GM12878 (cell line): ENCODE data around the gene CELF2. TPM values are rescaled to one million over a fixed set of nuclear protein-coding genes. Genes with fewer than 3 reads are reported as not detected.
A peak's percentile ranks its signal among the peaks of the same experiment; 100 is the strongest.

Source experiments
- ATAC-seq: fragments of 200-7000 bp; cut with Tn5 transposase; 3 replicates; pipeline ENCODE4 v1.9.1; 2020; ENCODE audit warnings: mild to moderate bottlenecking, moderate library complexity
- BruUV-seq: library from RNA; stranded (reverse); fragments of 400-500 nt; replicated peaks from 2 replicates; lab custom pipeline; 2021; lab: Mats Ljungman, UMichigan
- CTCF ChIA-PET: fragments of 300-600 bp; sonication (Branson Sonifier 250); formaldehyde crosslinking; extraction: SDS; loops from one replicate; lab custom pipeline; 2021; ENCODE audit warnings: inconsistent platforms; lab: Yijun Ruan, JAX
- POLR2A ChIA-PET: fragments of 350-600 bp; formaldehyde crosslinking; extraction: SDS; loops from one replicate; lab custom pipeline; 2021; ENCODE audit warnings: inconsistent platforms; lab: Charles Lee
- RAD21 ChIA-PET: fragments of 300-600 bp; sonication (Branson Sonifier 250); formaldehyde crosslinking; loops from one replicate; lab custom pipeline; 2023; ENCODE audit warnings: antibody characterized with exemption; ENCODE audit not compliant: unreplicated experiment; lab: Charles Lee
- SMC1A ChIA-PET: fragments of 300-600 bp; sonication (Branson Sonifier 250); formaldehyde crosslinking; loops from one replicate; lab custom pipeline; 2023; ENCODE audit not compliant: unreplicated experiment, uncharacterized antibody; lab: Charles Lee
- DNase-seq: peaks from one replicate; pipeline ENCODE4 v3.0.0-alpha.2; 2011; ENCODE audit warnings: low read depth, low spot score
- FAIRE-seq: peaks from 3 replicates; lab custom pipeline; 2011; peaks lifted over from hg19 to GRCh38; lab: Jason Lieb, UNC
- H2AFZ ChIP-seq: 2 replicates; pipeline ENCODE4 v1.6.0; 2011; ENCODE audit warnings: low read depth, low read length, control low read depth; ENCODE audit not compliant: control insufficient read depth
- H3K27ac ChIP-seq: 2 replicates; pipeline ENCODE4 v1.5.1; 2011; ENCODE audit warnings: control low read depth; ENCODE audit not compliant: control insufficient read depth, insufficient read depth
- H3K27me3 ChIP-seq, 2 experiments: replicated peaks in 1 of 2; 2 replicates each; pipeline versions ENCODE4 v1.6.0 to v1.6.1; 2011; ENCODE audit warnings: low read length in 1 of 2; ENCODE audit not compliant: control insufficient read depth in 2 of 2, insufficient read depth in 2 of 2
- H3K36me3 ChIP-seq, 2 experiments: 2 replicates each; pipeline ENCODE4 v1.5.1; 2011; ENCODE audit warnings: low read length in 1 of 2; ENCODE audit not compliant: control insufficient read depth in 2 of 2, insufficient read depth in 2 of 2
- H3K4me1 ChIP-seq: 2 replicates; pipeline ENCODE4 v1.6.1; 2011; ENCODE audit warnings: mild to moderate bottlenecking, low read length, moderate library complexity, mixed read lengths; ENCODE audit not compliant: control insufficient read depth, insufficient read depth
- H3K4me2 ChIP-seq: 2 replicates; pipeline ENCODE4 v1.6.0; 2011; ENCODE audit warnings: control low read depth; ENCODE audit not compliant: control insufficient read depth, insufficient read depth
- H3K4me3 ChIP-seq: fragments of 200-600 bp; sonication (generic); 2 replicates; pipeline ENCODE4 v1.5.1; 2016
- H3K79me2 ChIP-seq: 2 replicates; pipeline ENCODE4 v1.6.0; 2011; ENCODE audit warnings: low read length; ENCODE audit not compliant: control insufficient read depth, insufficient read depth
- H3K9ac ChIP-seq: 2 replicates; pipeline ENCODE4 v1.8.0; 2011; ENCODE audit warnings: low read length, control low read depth, mixed read lengths; ENCODE audit not compliant: control insufficient read depth, insufficient read depth
- H3K9me3 ChIP-seq: replicated peaks from 3 replicates; pipeline ENCODE4 v1.5.1; 2011; ENCODE audit warnings: mild to moderate bottlenecking, low read length; ENCODE audit not compliant: control insufficient read depth, insufficient read depth
- H4K20me1 ChIP-seq: 2 replicates; pipeline ENCODE4 v1.6.0; 2011; ENCODE audit not compliant: control insufficient read depth, insufficient read depth
- E2F4 ChIP-seq: IDR thresholded peaks from 2 replicates; pipeline ENCODE4 v1.6.1; 2012; ENCODE audit warnings: low read depth, low read length, improper control_type of control experiment
- EP300 ChIP-seq, 2 experiments: fragments of 150-350 bp in 1 of 2; IDR thresholded peaks; 2 replicates each; pipeline ENCODE4 v1.6.1; 2011 to 2012; ENCODE audit warnings: low read depth in 2 of 2, low read length in 2 of 2, borderline replicate concordance in 1 of 2, improper control_type of control experiment in 1 of 2, inconsistent platforms in 1 of 2; ENCODE audit not compliant: control insufficient read depth in 1 of 2
- EZH2 ChIP-seq: IDR thresholded peaks from 2 replicates; pipeline ENCODE4 v1.6.1; 2012; ENCODE audit warnings: low read depth, mild to moderate bottlenecking, control low read depth, inconsistent platforms, low read length, borderline replicate concordance; ENCODE audit not compliant: control insufficient read depth
- HDAC6 ChIP-seq: fragments of 200-600 bp; sonication (generic); IDR thresholded peaks from one replicate; pipeline ENCODE4 v1.8.0; 2017; ENCODE audit warnings: antibody characterized with exemption; ENCODE audit not compliant: unreplicated experiment
- IRF4 ChIP-seq: IDR thresholded peaks from 2 replicates; pipeline ENCODE4 v1.6.1; 2011; ENCODE audit warnings: low read depth, low read length
- JUNB ChIP-seq: IDR thresholded peaks from 2 replicates; pipeline ENCODE4 v1.6.1; 2016; ENCODE audit warnings: antibody characterized with exemption, mild to moderate bottlenecking
- KAT2A ChIP-seq: conservative IDR thresholded peaks from 2 replicates; pipeline ENCODE4 v1.6.1; 2011; ENCODE audit warnings: low read depth, low read length; ENCODE audit not compliant: control insufficient read depth
- MTA2 ChIP-seq: fragments of 450-650 bp; IDR thresholded peaks from 2 replicates; pipeline ENCODE4 v1.6.1; 2016; ENCODE audit warnings: low read depth, mild to moderate bottlenecking, moderate library complexity
- POU2F2 ChIP-seq: IDR thresholded peaks from 3 replicates; pipeline ENCODE4 v1.6.1; 2011; ENCODE audit warnings: low read depth, mild to moderate bottlenecking, low read length, borderline replicate concordance
- RB1 ChIP-seq: fragments of 450-650 bp; formaldehyde crosslinking; IDR thresholded peaks from 2 replicates; pipeline ENCODE4 v1.6.1; 2017; ENCODE audit warnings: mild to moderate bottlenecking, borderline replicate concordance
- SMAD1 ChIP-seq: fragments of 450-650 bp; IDR thresholded peaks from 2 replicates; pipeline ENCODE4 v1.6.1; 2018; ENCODE audit warnings: mild to moderate bottlenecking, low read depth; ENCODE audit not compliant: partially characterized antibody
- TAF1 ChIP-seq: IDR thresholded peaks from 2 replicates; pipeline ENCODE4 v1.6.1; 2011; ENCODE audit warnings: mild to moderate bottlenecking, low read depth, low read length, borderline replicate concordance
- WRNIP1 ChIP-seq: IDR thresholded peaks from 2 replicates; pipeline ENCODE4 v1.6.1; 2011; ENCODE audit warnings: low read depth, low read length, improper control_type of control experiment, borderline replicate concordance
- WGBS: methylation state at CpG from one replicate; pipeline ENCODE4 v1.1.6; 2016; ENCODE audit warnings: low lambda C conversion rate; ENCODE audit not compliant: insufficient replicate concordance, insufficient coverage; ENCODE audit errors: missing lambda C conversion rate; 5-methylcytosine and 5-hydroxymethylcytosine counted together
- in situ Hi-C: fragments of 300-500 bp; cut with MboI; formaldehyde crosslinking; loops from 9 replicates; pipeline ENCODE4 v1.14.3; 2018; ENCODE audit warnings: mixed read lengths
- intact Hi-C: fragments of 100-400 bp; cut with micrococcal nuclease; formaldehyde crosslinking; loops from one replicate; pipeline ENCODE4 v1.14.2; 2022; ENCODE audit not compliant: unreplicated experiment
- polyA plus RNA-seq, 11 experiments: library from polyadenylated mRNA; depleted of rRNA in 4 of 11; unstranded in 6 of 11; stranded (reverse) in 5 of 11; fragments of >200 nt; fragmentation: Nextera tagmentation in 4 of 11; fragmentation: Illumina TruSeq in 1 of 11; extraction: Ambion mirVana in 4 of 11; extraction: Trizol in 1 of 11; gene quantifications; 1 replicate in 1 of 11; 2 replicates in 10 of 11; pipeline versions ENCODE4 v1.2.1 to v1.2.3, GENCODE V29; 2011 to 2016; ENCODE audit warnings: inconsistent platforms in 2 of 11, missing spikeins in 2 of 11, low read depth in 1 of 11
- total RNA-seq, 4 experiments: library from RNA; depleted of rRNA in 3 of 4; stranded (reverse); fragments of >200 nt in 3 of 4; fragmentation: Illumina TruSeq in 1 of 4; extraction: Trizol in 1 of 4; gene quantifications; 2 replicates each; pipeline versions ENCODE4 v1.2.1 to v1.2.3, GENCODE V29; 2013 to 2021
- TF ChIP-seq, protein P1 (sequence below): fragments of 450-650 bp; IDR thresholded peaks from 2 replicates; pipeline ENCODE4 v1.6.1; 2018; ENCODE audit warnings: borderline replicate concordance, mild to moderate bottlenecking; ENCODE audit not compliant: partially characterized antibody
- TF ChIP-seq, protein P2 (sequence below): fragments of 450-650 bp; formaldehyde crosslinking; IDR thresholded peaks from 2 replicates; pipeline ENCODE4 v1.4.0; 2022; ENCODE audit warnings: mild to moderate bottlenecking, moderate library complexity

The CELF2 gene
- total and polyA plus RNA-seq, 10 of the 15 experiments (the other 5 are each of a cell fraction or from before 2014, with no cell fraction given): 20.8 to 129 (median 86.3) TPM

GRCh38 chr10:11162828-11163599 lies 145.3 kb downstream of the CELF2 start:
- no TSS peak for BruUV-seq
- peaks cover 0 to 3% of the 10 kb centered on the region in 2 experiments; a peak in 2 of 4 replicates for H3K36me3 ChIP-seq
- SMC1A ChIA-PET: interaction anchor here (0.7 to 18.3 kb wide), 16 partner anchors 8 to 445 kb away, joined by 3 to 417 read pairs (median 7); no protein-coding TSS in a partner anchor
- TF ChIP-seq EP300 (IDR thresholded peaks at IDR 0.05; ENCODE audit: borderline replicate concordance in 1 of 2, control insufficient read depth in 1 of 2, low read depth in 2 of 2, low read length in 2 of 2): peak; percentile 91 to 93
- TF ChIP-seq HDAC6: no peak
- TF ChIP-seq TAF1: no peak
- TF ChIP-seq IRF4: no peak
- TF ChIP-seq KAT2A: no peak
- TF ChIP-seq MTA2: peak; percentile 91
- no peak for TF ChIP-seq EZH2
- TF ChIP-seq, protein P1, sequence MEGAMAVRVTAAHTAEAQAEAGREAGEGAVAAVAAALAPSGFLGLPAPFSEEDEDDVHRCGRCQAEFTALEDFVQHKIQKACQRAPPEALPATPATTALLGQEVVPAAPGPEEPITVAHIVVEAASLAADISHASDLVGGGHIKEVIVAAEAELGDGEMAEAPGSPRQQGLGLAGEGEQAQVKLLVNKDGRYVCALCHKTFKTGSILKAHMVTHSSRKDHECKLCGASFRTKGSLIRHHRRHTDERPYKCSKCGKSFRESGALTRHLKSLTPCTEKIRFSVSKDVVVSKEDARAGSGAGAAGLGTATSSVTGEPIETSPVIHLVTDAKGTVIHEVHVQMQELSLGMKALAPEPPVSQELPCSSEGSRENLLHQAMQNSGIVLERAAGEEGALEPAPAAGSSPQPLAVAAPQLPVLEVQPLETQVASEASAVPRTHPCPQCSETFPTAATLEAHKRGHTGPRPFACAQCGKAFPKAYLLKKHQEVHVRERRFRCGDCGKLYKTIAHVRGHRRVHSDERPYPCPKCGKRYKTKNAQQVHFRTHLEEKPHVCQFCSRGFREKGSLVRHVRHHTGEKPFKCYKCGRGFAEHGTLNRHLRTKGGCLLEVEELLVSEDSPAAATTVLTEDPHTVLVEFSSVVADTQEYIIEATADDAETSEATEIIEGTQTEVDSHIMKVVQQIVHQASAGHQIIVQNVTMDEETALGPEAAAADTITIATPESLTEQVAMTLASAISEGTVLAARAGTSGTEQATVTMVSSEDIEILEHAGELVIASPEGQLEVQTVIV: no peak
- no peak for TF ChIP-seq E2F4
- TF ChIP-seq JUNB: no peak
- TF ChIP-seq, protein P2, sequence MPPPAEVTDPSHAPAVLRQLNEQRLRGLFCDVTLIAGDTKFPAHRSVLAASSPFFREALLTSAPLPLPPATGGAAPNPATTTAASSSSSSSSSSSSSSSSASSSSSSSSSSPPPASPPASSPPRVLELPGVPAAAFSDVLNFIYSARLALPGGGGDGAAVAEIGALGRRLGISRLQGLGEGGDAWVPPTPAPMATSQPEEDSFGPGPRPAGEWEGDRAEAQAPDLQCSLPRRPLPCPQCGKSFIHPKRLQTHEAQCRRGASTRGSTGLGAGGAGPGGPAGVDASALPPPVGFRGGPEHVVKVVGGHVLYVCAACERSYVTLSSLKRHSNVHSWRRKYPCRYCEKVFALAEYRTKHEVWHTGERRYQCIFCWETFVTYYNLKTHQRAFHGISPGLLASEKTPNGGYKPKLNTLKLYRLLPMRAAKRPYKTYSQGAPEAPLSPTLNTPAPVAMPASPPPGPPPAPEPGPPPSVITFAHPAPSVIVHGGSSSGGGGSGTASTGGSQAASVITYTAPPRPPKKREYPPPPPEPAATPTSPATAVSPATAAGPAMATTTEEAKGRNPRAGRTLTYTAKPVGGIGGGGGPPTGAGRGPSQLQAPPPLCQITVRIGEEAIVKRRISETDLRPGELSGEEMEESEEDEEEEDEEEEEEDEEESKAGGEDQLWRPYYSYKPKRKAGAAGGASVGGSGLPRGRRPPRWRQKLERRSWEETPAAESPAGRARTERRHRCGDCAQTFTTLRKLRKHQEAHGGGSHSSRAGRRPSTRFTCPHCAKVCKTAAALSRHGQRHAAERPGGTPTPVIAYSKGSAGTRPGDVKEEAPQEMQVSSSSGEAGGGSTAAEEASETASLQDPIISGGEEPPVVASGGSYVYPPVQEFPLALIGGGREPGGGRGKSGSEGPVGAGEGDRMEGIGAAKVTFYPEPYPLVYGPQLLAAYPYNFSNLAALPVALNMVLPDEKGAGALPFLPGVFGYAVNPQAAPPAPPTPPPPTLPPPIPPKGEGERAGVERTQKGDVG: no peak
- peak; percentile 66 for TF ChIP-seq SMAD1
- no peak for TF ChIP-seq RB1
- no peak for TF ChIP-seq WRNIP1
- TF ChIP-seq POU2F2: peak; percentile 81; the same call in 2 of the 3 replicates

More at GRCh38 chr10:11162828-11163599, 145.3 kb downstream of the CELF2 start:
- Histone ChIP-seq H3K4me1 (peaks cover 28% of the 10 kb centered on the region), H3K9ac (peak overlapping the region; percentile 93), H2AFZ (peak overlapping the region; percentile 15; the same call in 1 of the 2 replicates), H3K9me3 (no peaks in the 10 kb centered on the region), H3K4me2 (peak overlapping the region; percentile 100), H3K4me3 (peak overlapping the region; percentile 96), H3K79me2 (peaks cover 53% of the 10 kb centered on the region), H3K27ac (peak overlapping the region; percentile 95), H4K20me1 (no peaks in the 10 kb centered on the region), H3K27me3 (no peaks in the 10 kb centered on the region)
- ChIA-PET POLR2A (interaction anchor here (0.6 to 4.1 kb wide), 12 partner anchors 13 to 105 kb away, joined by 3 to 106 read pairs (median 10); no protein-coding TSS in a partner anchor), RAD21 (interaction anchor here (0.9 to 7.3 kb wide), 19 partner anchors 12 to 111 kb away, joined by 3 to 87 read pairs (median 15); no protein-coding TSS in a partner anchor), CTCF (interaction anchor here (1.1 to 4.7 kb wide), 14 partner anchors 8 to 108 kb away, joined by 3 to 38 read pairs (median 6); no protein-coding TSS in a partner anchor)
- in situ Hi-C loops: no loop called here
- 12% methylated on average over 10 of the region's 10 CpGs for whole genome bisulfite sequencing
- DNase-seq (peak; percentile 93), FAIRE-seq (peak; percentile 70), ATAC-seq (peak; percentile 71)
- intact Hi-C loops: loop anchor here (1.0 to 10.0 kb wide), 2 partner anchors 18 to 442 kb away; no protein-coding TSS in a partner anchor
